ENCODE measurements around the gene HSF5.

HSF5 gene

DNA sequence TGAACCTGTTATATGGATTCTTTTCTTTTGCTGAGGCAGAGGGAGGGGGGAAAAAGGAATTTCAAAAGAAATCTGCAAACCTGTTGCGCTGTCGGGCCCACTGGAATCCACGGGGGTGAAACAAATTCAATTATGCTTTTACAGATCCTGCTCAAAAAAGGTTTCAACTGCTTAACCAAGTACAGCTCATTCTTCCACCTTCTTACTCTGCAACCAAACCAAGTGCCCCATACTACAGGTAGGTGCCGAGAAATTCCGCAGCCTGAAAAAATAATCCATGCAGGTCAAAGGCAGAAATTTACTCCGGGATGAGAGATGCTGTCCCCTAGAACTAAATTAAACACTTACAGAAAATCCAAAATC lies 71.3 kb downstream of the HSF5 start:
- Histone ChIP-seq H3K9ac (ENCODE audit: low read length in 5 of 5) (peak overlapping the region in 1 of 5 donors; percentile 58), H3K9me3 (ENCODE audit: control insufficient read depth in 5 of 5, low read length in 5 of 5) (no peaks in the 10 kb centered on the region), H3K27me3 (ENCODE audit: control insufficient read depth in 5 of 5, insufficient read depth in 4 of 5, low read length in 5 of 5) (peaks cover 0 to under 1% (median 0%) of the 10 kb centered on the region in 5 donors), H3K4me1 (ENCODE audit: control insufficient read depth in 5 of 5, insufficient read depth in 5 of 5, low read length in 5 of 5) (peaks cover 0 to 7% (median 5%) of the 10 kb centered on the region in 5 donors), H3K4me3 (ENCODE audit: low read depth in 1 of 5, low read length in 5 of 5) (no peak overlapping the region), H3K27ac (ENCODE audit: low read depth, low read length) (no peak overlapping the region), H3K36me3 (ENCODE audit: control insufficient read depth in 5 of 5, insufficient read depth in 5 of 5, low read length in 5 of 5) (no peaks in the 10 kb centered on the region)

DNA sequence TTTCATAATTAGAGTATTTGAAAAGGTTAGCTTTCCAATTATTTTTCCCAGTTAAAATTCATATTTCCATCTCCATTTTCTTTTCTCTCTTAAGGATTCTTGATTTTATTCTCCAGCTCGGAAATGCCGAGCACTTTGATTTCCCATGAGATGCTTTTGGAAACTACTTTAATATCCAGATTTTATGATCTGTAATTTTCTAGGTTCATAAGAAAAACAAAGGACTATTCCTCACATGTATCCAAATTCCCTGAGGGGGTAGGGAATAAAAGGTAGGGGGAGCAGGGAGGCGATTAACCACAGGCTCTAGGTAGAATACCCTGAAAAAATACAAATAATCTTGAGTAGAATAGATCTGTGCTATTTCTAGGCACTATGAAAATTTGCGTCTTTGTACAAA lies 71.8 kb downstream of the HSF5 start:
- Histone ChIP-seq H3K4me3 (ENCODE audit: low read depth in 1 of 5, low read length in 5 of 5) (no peak overlapping the region), H3K9me3 (ENCODE audit: control insufficient read depth in 5 of 5, low read length in 5 of 5) (no peaks in the 10 kb centered on the region), H3K27ac (ENCODE audit: low read depth, low read length) (no peak overlapping the region), H3K27me3 (ENCODE audit: control insufficient read depth in 5 of 5, insufficient read depth in 4 of 5, low read length in 5 of 5) (no peaks in the 10 kb centered on the region), H3K9ac (ENCODE audit: low read length in 5 of 5) (no peak overlapping the region), H3K36me3 (ENCODE audit: control insufficient read depth in 5 of 5, insufficient read depth in 5 of 5, low read length in 5 of 5) (no peaks in the 10 kb centered on the region), H3K4me1 (ENCODE audit: control insufficient read depth in 5 of 5, insufficient read depth in 5 of 5, low read length in 5 of 5) (peaks cover 0 to 7% (median 5%) of the 10 kb centered on the region in 5 donors)

DNA sequence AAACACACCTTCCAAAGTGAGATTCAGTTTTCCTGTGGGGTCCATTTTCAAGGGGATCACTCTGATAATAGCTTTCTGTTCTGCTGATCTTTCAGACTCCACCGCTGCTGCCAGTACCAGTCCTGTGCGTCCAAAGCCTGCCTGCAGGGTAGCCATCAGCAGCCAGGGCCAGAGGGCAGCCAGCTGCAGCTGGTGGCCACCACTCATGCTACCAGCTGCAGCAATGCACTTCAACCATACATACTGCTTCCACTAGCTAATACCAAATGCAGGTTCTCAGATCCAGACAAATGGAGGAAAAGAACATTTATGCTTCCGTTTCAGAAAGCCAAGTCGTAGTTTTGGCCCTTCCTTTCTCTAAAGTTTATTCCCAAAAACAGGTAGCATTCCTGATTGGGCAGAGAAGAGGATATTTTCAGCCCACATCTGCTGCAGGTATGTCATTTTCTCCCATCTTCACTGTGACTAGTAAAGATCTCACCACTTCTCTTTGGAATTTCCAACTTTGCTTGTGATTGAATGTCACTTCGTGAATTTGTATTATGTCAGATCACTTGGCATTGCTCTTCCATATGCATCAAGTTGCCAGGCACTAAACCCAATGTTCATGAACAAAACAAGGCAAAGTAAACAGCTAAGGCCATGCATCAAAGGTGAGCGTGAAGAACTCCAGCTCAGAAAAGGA lies 72.7 kb downstream of the HSF5 start:
- H3K27ac ChIP-seq (ENCODE audit: low read depth, low read length) = no peak overlapping the region
- no peak overlapping the region for H3K4me3 ChIP-seq (ENCODE audit: low read depth in 1 of 5, low read length in 5 of 5)
- no peak overlapping the region for H3K9ac ChIP-seq (ENCODE audit: low read length in 5 of 5)
- no peaks in the 10 kb centered on the region for H3K9me3 ChIP-seq (ENCODE audit: control insufficient read depth in 5 of 5, low read length in 5 of 5)
- peaks cover 0 to 7% (median 5%) of the 10 kb centered on the region in 5 donors for H3K4me1 ChIP-seq (ENCODE audit: control insufficient read depth in 5 of 5, insufficient read depth in 5 of 5, low read length in 5 of 5)
- no peaks in the 10 kb centered on the region for H3K27me3 ChIP-seq (ENCODE audit: control insufficient read depth in 5 of 5, insufficient read depth in 4 of 5, low read length in 5 of 5)
- H3K36me3 ChIP-seq (ENCODE audit: control insufficient read depth in 5 of 5, insufficient read depth in 5 of 5, low read length in 5 of 5) = no peaks in the 10 kb centered on the region

- Histone ChIP-seq H3K4me1 (ENCODE audit: control insufficient read depth in 5 of 5, insufficient read depth in 5 of 5, low read length in 5 of 5) (peaks cover 0 to 7% (median 5%) of the 10 kb centered on the region in 5 donors), H3K4me3 (ENCODE audit: low read depth in 1 of 5, low read length in 5 of 5) (no peak overlapping the region), H3K27me3 (ENCODE audit: control insufficient read depth in 5 of 5, insufficient read depth in 4 of 5, low read length in 5 of 5) (no peaks in the 10 kb centered on the region), H3K36me3 (ENCODE audit: control insufficient read depth in 5 of 5, insufficient read depth in 5 of 5, low read length in 5 of 5) (no peaks in the 10 kb centered on the region), H3K27ac (ENCODE audit: low read depth, low read length) (no peak overlapping the region), H3K9ac (ENCODE audit: low read length in 5 of 5) (no peak overlapping the region), H3K9me3 (ENCODE audit: control insufficient read depth in 5 of 5, low read length in 5 of 5) (no peaks in the 10 kb centered on the region)
These were observed 73.6 kb downstream of the HSF5 start for GRCh38 chr17:58414596-58414997.

- Histone ChIP-seq H3K9ac (ENCODE audit: low read length in 5 of 5) (no peak overlapping the region), H3K27me3 (ENCODE audit: control insufficient read depth in 5 of 5, insufficient read depth in 4 of 5, low read length in 5 of 5) (no peaks in the 10 kb centered on the region), H3K4me1 (ENCODE audit: control insufficient read depth in 5 of 5, insufficient read depth in 5 of 5, low read length in 5 of 5) (peaks cover 0 to 7% (median 5%) of the 10 kb centered on the region in 5 donors), H3K9me3 (ENCODE audit: control insufficient read depth in 5 of 5, low read length in 5 of 5) (no peaks in the 10 kb centered on the region), H3K27ac (ENCODE audit: low read depth, low read length) (no peak overlapping the region), H3K36me3 (ENCODE audit: control insufficient read depth in 5 of 5, insufficient read depth in 5 of 5, low read length in 5 of 5) (no peaks in the 10 kb centered on the region), H3K4me3 (ENCODE audit: low read depth in 1 of 5, low read length in 5 of 5) (no peak overlapping the region)
These were observed 74.5 kb downstream of the HSF5 start for GRCh38 chr17:58413684-58414083.

DNA sequence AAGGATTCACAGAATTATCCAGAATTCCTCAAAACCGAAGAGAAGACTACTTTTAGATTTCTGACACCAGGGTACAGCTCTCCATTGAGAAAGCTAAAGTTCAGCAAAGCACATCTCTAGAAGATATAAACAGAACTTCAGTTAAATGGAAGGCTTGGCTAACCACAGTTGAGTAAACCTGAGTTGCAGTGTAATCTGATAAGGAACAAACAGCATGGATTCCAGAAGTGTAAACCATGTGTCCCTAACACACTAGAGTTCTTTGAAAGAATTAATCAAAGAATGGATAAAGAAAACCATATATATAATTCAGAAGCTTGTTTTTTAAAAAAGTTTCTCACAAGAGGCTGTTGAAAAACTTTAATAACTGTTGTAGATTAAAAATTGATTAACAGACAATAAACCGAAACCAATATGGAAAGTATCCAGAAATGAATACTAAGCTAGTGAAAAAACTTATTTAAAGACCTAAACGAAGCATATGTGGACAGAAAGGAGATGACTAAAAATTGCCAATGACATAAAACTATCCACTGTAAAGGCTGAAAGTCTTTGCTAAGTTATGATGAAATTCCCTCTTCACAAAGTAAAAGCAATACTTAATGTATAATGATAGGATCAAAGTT lies 75.1 kb downstream of the HSF5 start:
- Histone ChIP-seq H3K4me3 (ENCODE audit: low read depth in 1 of 5, low read length in 5 of 5) (no peak overlapping the region), H3K9me3 (ENCODE audit: control insufficient read depth in 5 of 5, low read length in 5 of 5) (no peaks in the 10 kb centered on the region), H3K9ac (ENCODE audit: low read length in 5 of 5) (no peak overlapping the region), H3K27ac (ENCODE audit: low read depth, low read length) (no peak overlapping the region), H3K36me3 (ENCODE audit: control insufficient read depth in 5 of 5, insufficient read depth in 5 of 5, low read length in 5 of 5) (no peaks in the 10 kb centered on the region), H3K27me3 (ENCODE audit: control insufficient read depth in 5 of 5, insufficient read depth in 4 of 5, low read length in 5 of 5) (no peaks in the 10 kb centered on the region), H3K4me1 (ENCODE audit: control insufficient read depth in 5 of 5, insufficient read depth in 5 of 5, low read length in 5 of 5) (peaks cover 0 to 7% (median 5%) of the 10 kb centered on the region in 5 donors)

- no peaks in the 10 kb centered on the region for H3K27me3 ChIP-seq (ENCODE audit: control insufficient read depth in 5 of 5, insufficient read depth in 4 of 5, low read length in 5 of 5)
- no peaks in the 10 kb centered on the region for H3K9me3 ChIP-seq (ENCODE audit: control insufficient read depth in 5 of 5, low read length in 5 of 5)
- H3K27ac ChIP-seq (ENCODE audit: low read depth, low read length) = no peak overlapping the region
- H3K4me3 ChIP-seq (ENCODE audit: low read depth in 1 of 5, low read length in 5 of 5) = no peak overlapping the region
- H3K4me1 ChIP-seq (ENCODE audit: control insufficient read depth in 5 of 5, insufficient read depth in 5 of 5, low read length in 5 of 5) = peaks cover 0 to under 1% (median under 1%) of the 10 kb centered on the region in 5 donors
- no peaks in the 10 kb centered on the region for H3K36me3 ChIP-seq (ENCODE audit: control insufficient read depth in 5 of 5, insufficient read depth in 5 of 5, low read length in 5 of 5)
- H3K9ac ChIP-seq (ENCODE audit: low read length in 5 of 5) = no peak overlapping the region
These were observed 76.0 kb downstream of the HSF5 start for GRCh38 chr17:58412064-58412703.

DNA sequence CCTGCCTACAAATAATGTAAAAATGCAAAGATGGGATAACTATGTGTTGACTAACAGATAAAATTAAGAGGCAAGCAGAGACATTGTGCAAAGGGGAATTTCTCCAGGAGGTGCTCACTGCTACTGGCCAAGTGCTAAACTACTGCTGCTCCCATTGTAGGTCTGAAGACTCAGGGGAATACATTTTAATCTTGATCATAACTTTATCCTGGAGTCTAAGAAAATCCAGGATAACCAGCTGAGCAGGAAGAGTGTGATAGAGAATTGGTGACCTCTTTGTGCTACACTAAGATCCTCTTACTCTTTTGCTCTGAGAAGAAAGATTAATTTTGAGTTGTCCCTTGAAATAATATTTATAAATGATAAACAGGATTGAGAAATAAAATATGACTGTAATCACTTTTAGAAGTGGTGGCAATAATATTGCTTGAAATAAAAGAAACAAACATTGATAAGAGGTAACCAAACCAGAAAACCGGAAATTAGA lies 76.8 kb downstream of the HSF5 start:
- H3K4me3 ChIP-seq (ENCODE audit: low read depth in 1 of 5, low read length in 5 of 5) = no peak overlapping the region
- no peak overlapping the region for H3K9ac ChIP-seq (ENCODE audit: low read length in 5 of 5)
- no peaks in the 10 kb centered on the region for H3K9me3 ChIP-seq (ENCODE audit: control insufficient read depth in 5 of 5, low read length in 5 of 5)
- H3K4me1 ChIP-seq (ENCODE audit: control insufficient read depth in 5 of 5, insufficient read depth in 5 of 5, low read length in 5 of 5) = no peaks in the 10 kb centered on the region
- H3K36me3 ChIP-seq (ENCODE audit: control insufficient read depth in 5 of 5, insufficient read depth in 5 of 5, low read length in 5 of 5) = no peaks in the 10 kb centered on the region
- no peaks in the 10 kb centered on the region for H3K27me3 ChIP-seq (ENCODE audit: control insufficient read depth in 5 of 5, insufficient read depth in 4 of 5, low read length in 5 of 5)
- no peak overlapping the region for H3K27ac ChIP-seq (ENCODE audit: low read depth, low read length)

GRCh38 chr17:58410714-58411407 lies 77.3 kb downstream of the HSF5 start:
- Histone ChIP-seq H3K27me3 (ENCODE audit: control insufficient read depth in 5 of 5, insufficient read depth in 4 of 5, low read length in 5 of 5) (no peaks in the 10 kb centered on the region), H3K9me3 (ENCODE audit: control insufficient read depth in 5 of 5, low read length in 5 of 5) (no peaks in the 10 kb centered on the region), H3K4me1 (ENCODE audit: control insufficient read depth in 5 of 5, insufficient read depth in 5 of 5, low read length in 5 of 5) (no peaks in the 10 kb centered on the region), H3K9ac (ENCODE audit: low read length in 5 of 5) (no peak overlapping the region), H3K4me3 (ENCODE audit: low read depth in 1 of 5, low read length in 5 of 5) (no peak overlapping the region), H3K36me3 (ENCODE audit: control insufficient read depth in 5 of 5, insufficient read depth in 5 of 5, low read length in 5 of 5) (no peaks in the 10 kb centered on the region), H3K27ac (ENCODE audit: low read depth, low read length) (no peak overlapping the region)

- Histone ChIP-seq H3K4me3 (ENCODE audit: low read depth in 1 of 5, low read length in 5 of 5) (no peak overlapping the region), H3K36me3 (ENCODE audit: control insufficient read depth in 5 of 5, insufficient read depth in 5 of 5, low read length in 5 of 5) (no peaks in the 10 kb centered on the region), H3K9me3 (ENCODE audit: control insufficient read depth in 5 of 5, low read length in 5 of 5) (no peaks in the 10 kb centered on the region), H3K4me1 (ENCODE audit: control insufficient read depth in 5 of 5, insufficient read depth in 5 of 5, low read length in 5 of 5) (no peaks in the 10 kb centered on the region), H3K9ac (ENCODE audit: low read length in 5 of 5) (no peak overlapping the region), H3K27ac (ENCODE audit: low read depth, low read length) (no peak overlapping the region), H3K27me3 (ENCODE audit: control insufficient read depth in 5 of 5, insufficient read depth in 4 of 5, low read length in 5 of 5) (no peaks in the 10 kb centered on the region)
These were observed 78.8 kb downstream of the HSF5 start for GRCh38 chr17:58409432-58409831.
